AG09309 (cell line): ENCODE data around the gene RBBP8NL.

ENCODE experiments used
- DNase-seq: peaks from one replicate; pipeline ENCODE4 v3.0.0-alpha.2; 2010; ENCODE audit warnings: low read depth
- H3K4me3 ChIP-seq: 2 replicates; pipeline ENCODE4 v1.5.1; 2011; ENCODE audit warnings: mild to moderate bottlenecking, low read depth, low read length, moderate library complexity; ENCODE audit not compliant: control insufficient read depth
- TF ChIP-seq, protein P1 (sequence below): IDR thresholded peaks from 2 replicates; pipeline ENCODE4 v1.5.1; 2011; ENCODE audit warnings: mild to moderate bottlenecking, low read depth, low read length, inconsistent platforms; ENCODE audit not compliant: insufficient read depth, control insufficient read depth; ENCODE audit errors: missing control alignments

The RBBP8NL gene

DNA sequence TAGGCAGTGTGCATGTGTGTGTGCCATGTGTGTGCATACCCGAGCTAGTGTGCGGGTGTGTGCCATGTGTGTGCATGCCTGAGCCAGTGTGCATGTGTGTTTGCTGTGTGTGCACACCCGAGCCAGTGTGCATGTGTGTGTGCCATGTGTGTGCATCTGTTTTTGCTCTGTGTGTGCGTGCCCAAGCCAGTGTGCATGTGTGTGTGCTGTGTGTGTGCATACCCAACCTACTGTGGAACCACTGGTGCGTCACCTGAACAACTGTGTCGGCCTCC, 5.7 kb downstream of the RBBP8NL start:
- DNase-seq, result no peak
- TF ChIP-seq, protein P1, sequence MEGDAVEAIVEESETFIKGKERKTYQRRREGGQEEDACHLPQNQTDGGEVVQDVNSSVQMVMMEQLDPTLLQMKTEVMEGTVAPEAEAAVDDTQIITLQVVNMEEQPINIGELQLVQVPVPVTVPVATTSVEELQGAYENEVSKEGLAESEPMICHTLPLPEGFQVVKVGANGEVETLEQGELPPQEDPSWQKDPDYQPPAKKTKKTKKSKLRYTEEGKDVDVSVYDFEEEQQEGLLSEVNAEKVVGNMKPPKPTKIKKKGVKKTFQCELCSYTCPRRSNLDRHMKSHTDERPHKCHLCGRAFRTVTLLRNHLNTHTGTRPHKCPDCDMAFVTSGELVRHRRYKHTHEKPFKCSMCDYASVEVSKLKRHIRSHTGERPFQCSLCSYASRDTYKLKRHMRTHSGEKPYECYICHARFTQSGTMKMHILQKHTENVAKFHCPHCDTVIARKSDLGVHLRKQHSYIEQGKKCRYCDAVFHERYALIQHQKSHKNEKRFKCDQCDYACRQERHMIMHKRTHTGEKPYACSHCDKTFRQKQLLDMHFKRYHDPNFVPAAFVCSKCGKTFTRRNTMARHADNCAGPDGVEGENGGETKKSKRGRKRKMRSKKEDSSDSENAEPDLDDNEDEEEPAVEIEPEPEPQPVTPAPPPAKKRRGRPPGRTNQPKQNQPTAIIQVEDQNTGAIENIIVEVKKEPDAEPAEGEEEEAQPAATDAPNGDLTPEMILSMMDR, result no peak
- H3K4me3 ChIP-seq, result no peak overlapping the region

DNA sequence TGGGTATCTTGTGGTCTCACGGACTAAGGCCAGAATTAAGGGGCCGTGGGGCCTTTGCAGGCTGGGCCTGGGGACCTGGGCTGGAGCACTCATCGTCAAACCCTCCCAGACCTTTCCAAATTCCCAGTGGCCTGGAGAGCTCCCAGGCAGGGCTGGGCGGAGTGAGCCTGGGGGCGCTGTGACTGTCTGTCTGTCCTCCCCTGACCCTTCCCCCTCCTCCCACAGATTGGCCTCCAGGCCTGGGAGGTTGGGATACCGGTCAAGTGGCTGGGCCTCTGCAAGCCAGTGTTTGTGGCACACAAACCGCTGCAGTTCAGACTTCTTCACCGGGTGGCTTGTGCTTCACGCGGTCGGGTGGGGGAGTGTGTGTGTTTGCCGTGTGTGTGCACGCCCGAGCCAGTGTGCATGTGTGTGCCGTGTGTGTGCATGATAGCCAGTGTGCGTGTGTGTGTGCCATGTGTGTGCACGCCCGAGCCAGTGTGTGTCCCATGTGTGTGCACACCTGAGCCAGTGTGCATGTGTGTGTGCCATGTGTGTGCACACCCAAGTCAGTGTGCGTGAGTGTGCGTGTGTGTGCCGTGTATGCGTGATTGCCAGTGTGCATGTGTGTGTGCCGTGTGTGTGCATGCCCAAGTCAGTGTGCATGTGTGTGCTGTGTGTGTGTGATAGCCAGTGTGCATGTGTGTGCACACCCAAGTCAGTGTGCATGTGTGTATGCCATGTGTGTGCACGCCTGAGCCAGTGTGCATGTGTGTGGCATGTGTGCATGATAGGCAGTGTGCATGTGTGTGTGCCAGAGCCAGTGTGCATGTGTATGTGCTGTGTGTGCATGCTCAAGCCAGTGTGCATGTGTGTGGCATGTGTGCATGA, 6.3 kb downstream of the RBBP8NL start:
- no peak overlapping the region for H3K4me3 ChIP-seq
- TF ChIP-seq, protein P1, result no peak
- no peak for DNase-seq

DNA sequence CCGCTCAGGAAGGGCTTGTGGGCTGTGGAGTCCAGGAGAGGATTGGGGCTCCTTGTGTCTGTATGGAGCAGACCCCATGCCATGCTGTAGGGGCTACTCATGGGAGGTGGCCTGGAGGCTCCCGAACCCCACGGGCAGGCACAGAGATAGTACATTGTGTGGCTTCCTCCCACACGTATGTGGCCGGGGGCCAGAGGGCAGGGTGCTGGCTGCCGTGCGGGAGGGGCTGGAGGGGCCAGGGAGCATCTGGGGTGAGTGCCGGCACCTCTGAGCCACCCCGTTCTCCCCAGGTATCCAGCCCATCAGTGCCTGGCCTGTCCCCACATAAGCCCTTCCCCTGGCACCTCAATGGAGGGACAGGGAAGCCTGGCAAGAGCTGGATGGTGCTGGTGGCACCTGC, 7.6 kb downstream of the RBBP8NL start:
- DNase-seq, result no peak
- TF ChIP-seq, protein P1, result no peak
- H3K4me3 ChIP-seq, result no peak overlapping the region

DNA sequence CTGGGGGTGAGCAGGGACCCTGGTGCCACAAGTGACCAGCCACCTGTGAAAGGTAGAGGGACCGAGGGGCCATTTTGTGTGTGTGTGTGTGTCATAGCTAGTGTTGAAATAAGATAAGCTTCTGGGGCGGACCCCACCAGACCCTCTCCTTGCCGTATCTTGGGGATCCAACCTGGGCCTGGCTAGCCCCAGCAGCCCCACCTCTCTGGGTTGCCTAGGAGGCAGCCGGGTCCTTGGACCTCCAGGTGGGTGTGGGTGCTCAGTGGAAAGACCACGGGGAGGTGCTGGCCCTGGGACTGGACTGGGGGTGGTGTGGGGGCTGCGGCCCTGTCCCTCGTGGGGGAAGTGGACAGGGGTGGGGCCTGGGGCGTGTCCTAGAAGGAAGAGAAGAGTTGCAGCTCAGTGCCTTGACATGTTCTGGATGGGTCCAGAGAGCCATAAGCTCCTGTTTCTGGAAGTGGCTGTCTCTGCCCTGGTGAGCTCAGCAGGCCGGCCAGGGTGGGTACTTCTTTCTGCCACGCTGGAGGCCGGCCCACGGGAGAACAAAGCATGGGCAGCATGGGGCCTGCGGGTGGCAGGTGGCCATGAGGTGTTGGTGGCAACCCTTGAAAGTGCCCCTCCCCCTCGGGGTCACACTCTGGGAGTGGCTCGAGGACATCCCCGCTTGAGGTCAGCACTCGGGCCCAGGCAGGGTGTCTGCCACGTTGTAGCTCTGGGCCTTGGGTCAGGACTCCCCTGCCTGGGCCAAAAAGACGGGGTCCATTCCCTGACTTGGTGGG, 8.4 kb downstream of the RBBP8NL start:
- TF ChIP-seq, protein P1, result no peak
- no peak overlapping the region for H3K4me3 ChIP-seq

DNA sequence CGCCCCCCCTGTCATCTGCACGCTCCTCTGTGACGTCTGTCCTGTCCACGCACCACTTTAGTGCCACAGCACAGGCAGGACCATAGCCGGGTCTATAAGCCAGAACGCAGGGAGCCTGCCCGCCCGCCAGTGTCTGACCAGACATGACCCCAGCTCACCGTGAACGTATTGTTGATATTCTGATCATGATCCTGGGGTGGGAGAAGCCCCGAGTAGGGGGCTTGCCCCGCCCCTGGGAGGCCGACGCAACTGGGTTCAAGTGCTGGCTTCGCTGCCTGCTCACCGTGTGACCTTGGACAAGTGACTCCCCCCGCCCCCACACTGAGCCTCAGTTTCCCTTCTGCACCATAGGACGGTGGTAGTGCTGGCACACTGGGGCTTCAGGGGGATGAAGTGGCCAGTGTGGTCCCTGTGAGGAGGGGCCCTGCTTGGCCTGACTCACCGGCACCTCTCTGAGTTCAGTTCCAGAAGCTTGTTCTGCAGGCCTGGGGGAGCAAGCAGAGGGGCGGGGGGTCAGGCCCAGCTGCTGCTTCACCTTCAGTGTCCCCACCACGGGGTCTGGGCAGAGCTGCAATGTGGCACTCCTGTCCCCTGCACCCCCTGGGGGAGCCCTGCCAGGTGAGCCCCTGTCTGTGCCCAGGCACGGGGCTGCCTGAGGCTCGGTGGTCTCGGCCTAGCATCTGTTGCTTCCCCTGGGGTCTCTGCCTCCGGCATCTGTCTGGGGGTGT, 9.2 kb downstream of the RBBP8NL start:
- TF ChIP-seq, protein P1, result no peak

More for the DNA sequence above, 8.4 kb downstream of the RBBP8NL start:
- no peak for DNase-seq

More for the DNA sequence above, 9.2 kb downstream of the RBBP8NL start:
- no peak for DNase-seq
- H3K4me3 ChIP-seq, result no peak overlapping the region
